GM21528 (cell line): ENCODE results near the gene CNR2.
"Not testable (repeated sequence)": the region's sequence is repeated elsewhere in the genome, so short reads cannot be mapped to it uniquely, and the experiment has no call there.

Source experiments
- ATAC-seq: cut with Tn5 transposase; IDR thresholded peaks from one replicate; pipeline ENCODE4 v1.9.1; 2021; ENCODE audit warnings: mild to moderate bottlenecking, moderate library complexity; ENCODE audit not compliant: unreplicated experiment, low FRiP score

Gene CNR2

GRCh38 chr1:23913212-23913880 lies at the start of gene CNR2:
CNR2 (minus strand) TSS chr1:23913362; CDS start chr1:23875617, 37,745 bp downstream.
- no peak for ATAC-seq

- ATAC-seq = no peak
Measured at GRCh38 chr1:23960291-23961020, 47.3 kb upstream of the CNR2 start.

DNA sequence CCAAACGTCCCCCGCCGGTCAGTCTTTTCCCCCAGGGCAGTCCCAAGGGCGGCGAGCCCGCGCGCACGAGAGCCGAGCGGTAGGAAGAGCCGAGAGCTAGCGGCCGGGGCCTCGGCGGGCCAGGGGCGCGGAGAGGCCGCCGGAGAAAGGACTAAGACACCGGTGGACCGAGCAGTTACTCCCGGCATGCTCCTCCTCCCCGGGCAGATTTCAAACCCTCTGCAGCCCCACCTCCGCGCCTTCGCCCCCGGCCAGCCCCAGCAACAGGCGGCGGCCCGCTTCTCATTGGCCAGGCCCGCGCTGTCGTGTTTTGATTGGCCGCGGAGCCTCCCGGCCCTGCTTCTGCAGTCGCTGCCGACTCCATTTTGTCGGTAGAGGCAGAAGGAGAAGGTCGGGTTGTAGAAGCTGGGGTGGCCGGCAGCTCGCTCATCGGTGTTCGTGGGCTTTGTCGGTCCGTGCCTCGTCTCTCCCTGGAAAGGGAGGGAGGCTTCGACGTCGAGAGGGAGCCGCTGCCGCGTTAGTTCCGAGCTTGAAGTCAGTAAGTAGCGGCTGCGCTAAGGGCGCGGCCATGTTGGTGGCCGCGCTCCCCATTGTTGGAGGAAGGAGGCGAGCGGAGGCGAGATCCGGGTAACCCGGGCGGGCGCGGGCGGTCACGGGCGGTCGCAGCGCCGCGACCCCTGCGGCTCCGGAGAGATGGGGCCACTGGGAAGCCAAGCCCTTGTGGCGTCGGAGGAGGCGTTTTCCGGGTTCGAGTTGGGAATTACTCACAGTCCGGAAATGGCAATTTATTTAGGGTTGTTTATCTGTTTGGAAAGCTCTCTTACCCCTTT lies 46.5 kb upstream of the CNR2 start, which contains the start of gene PNRC2:
Gene PNRC2, plus strand, starts transcription at position 368 of the 830 bp plus-strand sequence. CDS start 1,630 bp downstream, outside the sequence.
- peak; percentile 72 for ATAC-seq

DNA sequence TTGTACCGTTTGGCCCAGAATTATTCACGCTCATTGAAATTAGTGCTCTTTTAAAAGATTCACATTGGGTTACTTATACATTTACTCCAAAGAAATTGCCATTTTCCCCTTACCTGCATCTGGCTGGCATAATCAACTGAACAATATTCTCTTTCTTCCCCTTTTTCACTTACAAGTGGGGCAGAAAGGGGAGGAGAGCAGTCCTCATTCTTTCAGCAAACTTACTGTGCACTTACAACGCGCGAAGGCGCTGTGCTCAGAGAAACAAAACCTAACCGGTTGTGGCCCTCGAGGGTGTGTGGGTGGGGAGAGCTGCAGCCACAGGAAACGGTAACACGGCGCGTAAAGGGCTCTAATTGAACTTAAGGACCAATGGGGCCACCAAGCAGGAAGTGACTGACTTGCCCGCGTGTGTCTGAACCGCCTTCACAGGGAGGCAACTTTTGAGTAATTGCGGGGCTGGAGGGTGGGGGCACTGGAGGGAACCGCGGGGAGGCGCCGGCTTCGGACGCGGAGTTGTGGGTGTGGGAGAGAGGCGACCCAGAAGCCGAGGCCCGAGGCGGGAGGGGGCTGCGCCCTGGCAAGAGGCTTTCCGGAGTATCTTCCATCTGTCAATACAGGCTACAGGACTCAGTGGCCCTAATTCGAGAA lies 45.8 kb upstream of the CNR2 start:
- ATAC-seq = peak; percentile 61

DNA sequence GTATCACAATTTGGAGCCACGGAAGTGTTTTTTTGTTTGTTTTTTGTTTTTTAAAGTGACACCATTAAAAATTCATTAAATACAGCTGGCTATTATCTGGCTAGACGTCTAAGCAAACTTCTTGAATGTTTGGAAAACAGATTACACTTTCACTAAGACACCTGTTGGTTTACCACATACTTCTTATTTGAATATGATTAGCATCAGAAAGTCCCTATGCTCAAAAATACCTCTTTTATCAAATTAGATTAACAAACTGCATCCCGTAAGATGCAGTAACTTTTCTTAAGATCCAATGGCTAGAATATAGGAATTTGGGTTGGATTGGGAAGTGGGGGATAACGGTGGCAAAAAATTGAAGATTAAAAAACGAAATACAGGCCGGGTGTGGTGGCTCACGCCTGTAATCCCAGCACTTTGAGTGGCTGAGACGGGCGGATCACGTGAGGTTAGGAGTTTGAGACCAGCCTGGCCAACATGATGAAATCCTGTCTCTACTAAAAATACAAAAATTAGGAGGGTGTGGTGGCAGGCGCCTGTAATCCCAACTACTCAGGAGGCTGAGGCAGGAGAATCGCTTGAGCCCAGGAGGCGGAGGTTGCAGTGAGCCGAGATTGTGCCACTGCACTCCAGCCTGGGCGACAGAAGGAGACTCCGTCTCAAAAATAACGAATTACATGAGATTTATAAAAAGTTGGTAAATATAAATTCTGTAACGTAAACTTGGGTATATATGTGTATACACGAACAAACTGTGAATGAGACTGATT lies 45.1 kb upstream of the CNR2 start:
- not testable (repeated sequence) for ATAC-seq

- no peak for ATAC-seq
Measured at GRCh38 chr1:23957096-23957495, 43.9 kb upstream of the CNR2 start.

DNA sequence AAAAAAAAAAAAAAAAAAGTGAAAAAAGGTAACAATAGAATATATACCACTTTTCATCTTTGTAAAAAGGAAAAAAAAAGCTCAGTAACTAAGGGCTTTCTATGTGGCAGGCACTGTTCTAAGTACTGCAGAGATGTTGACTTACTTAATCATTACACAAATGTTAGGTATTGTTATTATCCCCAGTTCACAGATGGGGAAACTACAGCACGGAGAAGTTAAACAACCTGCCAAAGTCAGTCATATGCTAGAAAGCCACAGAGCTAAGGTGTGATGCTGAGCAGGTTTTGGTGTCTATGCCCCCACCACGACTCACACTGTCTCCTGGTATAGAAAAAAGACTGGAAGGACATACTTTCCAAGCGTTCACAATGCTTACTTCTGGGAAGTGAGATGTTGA lies 39.9 kb upstream of the CNR2 start:
- ATAC-seq = no peak

DNA sequence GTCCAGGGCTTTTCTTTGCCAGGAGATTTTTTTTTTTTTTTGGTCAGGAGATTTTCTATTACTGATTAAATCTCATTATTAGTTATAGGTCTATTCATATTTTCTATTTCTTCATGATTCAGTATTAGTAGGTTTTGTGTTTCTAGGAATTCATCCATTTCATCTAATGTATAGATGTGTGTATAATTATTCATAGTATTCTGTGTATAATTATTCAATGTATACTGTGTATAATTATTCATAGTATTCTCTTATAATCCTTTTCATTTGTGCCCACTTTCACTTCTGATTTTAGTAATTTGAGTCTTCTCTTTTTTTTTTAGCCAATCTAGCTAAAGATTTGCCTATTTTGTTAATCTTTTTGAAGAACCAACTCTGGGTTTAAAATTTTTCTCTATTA lies 34.2 kb upstream of the CNR2 start:
- no peak for ATAC-seq

- no peak for ATAC-seq
Measured at GRCh38 chr1:23936481-23937176, 23.5 kb upstream of the CNR2 start.

DNA sequence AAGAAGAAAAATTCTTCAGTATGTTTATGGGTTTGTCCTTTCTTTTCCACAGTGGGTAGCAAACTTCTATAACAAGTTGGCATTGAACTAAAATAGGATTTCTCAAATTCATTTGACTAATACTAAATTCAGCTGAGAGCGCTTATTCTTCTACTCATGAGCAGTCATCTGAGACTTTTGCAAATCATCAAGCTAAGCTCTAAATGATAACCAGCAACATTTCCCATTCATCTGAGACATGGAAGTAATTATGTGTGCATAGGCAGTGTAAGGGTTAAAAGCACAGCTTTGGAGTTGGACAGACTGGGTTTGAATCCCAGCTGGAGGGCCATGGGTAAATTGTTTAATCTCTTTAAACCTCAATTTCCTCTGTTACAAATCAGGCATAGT lies 18.3 kb upstream of the CNR2 start:
- no peak for ATAC-seq

DNA sequence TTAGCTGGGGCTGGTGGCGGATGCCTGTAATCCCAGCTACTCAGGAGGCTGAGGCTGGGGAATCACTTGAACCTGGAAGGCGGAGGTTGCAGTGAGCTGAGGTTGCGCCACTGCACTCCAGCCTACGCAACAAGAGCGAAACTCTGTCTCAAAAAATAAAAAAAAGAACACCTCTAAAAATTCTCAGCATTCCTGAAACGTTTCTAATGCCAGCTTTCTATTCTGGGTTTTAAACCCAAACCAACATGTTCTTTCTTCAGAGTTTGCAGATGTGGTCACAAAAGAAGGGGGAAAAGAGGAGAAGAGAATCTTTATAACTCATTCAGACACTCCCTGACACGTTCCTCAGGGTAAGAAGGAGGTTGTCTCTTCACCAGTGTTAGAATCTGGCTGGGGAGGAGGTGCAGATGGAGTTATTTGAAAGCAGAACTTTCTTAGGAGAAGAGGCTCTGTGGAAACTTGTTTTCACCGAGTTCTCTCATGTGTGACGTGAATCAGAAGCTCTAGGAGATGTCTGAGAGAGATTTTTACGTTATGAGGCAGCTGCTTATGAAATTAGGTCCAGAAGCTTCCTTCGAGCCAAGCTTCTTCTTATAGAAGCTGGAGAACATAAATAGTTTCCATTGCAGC lies 17.8 kb upstream of the CNR2 start:
- ATAC-seq = no peak

DNA sequence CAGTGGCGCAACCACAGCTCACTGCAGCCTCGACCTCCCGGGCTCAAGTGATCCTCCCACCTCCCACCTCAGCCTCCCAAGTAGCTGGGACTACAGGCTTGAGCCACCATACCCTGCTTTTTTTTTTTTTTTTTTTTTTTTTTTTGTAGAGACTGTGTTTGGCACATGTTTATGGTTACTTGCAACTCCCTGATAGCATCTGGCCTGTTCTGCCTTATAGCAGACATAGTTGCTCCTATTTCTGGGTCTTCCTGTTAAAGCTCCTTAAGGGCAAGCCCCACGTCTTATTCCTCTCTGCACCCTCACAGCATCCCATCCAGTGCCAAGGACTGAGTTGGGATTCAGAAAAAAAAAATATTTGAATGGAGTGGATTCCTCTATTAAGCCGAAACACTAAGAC lies 17.1 kb upstream of the CNR2 start:
- ATAC-seq = no peak

DNA sequence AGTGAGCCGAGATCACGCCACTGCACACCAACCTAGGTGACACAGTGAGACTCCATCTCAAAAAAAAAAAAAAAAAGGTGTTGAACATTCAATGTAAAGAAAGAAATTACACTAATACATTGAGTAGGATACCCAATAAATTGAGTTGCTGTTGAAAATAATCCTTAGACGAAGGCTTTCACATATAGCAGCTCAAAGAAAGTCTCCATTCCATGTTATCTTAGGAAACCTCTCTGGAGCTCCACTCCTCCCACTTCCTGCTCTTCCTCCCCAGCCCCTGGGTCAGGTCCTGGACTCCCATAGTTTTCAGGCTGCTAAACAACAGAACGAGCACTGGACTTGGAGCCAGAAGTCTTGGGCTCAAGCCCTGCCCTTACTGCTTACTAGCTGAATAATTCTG lies 15.6 kb upstream of the CNR2 start:
- no peak for ATAC-seq

DNA sequence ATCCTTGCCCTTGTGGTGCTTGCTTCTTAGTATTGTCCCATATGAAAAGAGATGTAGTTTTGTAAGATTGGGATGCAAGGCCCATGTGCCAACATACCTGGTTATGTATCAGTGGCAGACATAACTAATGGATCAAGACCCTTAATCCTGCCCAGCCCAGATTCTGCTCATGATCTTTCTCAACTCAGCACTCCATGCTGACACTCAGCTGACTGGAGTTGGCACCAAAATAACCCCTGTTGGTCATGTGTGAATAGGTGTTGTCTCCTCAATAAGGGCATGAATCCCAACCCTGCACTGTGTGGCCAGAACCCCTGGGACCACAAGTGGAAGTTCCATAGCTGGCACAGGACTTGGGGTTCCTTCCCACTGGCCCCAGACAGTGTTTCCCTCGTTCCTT lies 13.9 kb upstream of the CNR2 start:
- no peak for ATAC-seq

DNA sequence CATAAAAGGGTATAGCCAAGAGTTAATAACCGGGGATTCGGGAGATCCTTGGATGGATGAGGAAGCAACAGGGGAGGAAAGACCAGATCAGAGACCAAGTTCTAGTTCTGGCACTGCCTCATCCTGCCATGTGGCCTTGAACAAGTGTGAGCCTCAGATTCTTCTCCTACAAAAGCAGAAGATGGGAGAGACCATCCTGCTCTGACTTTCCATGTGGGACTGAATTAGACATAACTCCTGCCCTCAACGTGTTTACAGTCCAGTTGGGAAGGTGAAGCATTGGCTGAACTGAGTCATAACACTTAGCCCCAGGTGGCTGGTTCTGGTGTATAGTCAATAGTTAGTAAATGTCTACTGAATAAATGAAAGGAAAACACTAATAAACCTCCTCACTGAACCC lies 12.1 kb upstream of the CNR2 start:
- ATAC-seq = no peak

GRCh38 chr1:23924601-23925000 lies 11.4 kb upstream of the CNR2 start:
- no peak for ATAC-seq

- ATAC-seq = no peak
Measured at GRCh38 chr1:23923592-23924499, 10.7 kb upstream of the CNR2 start.
